ENCODE measurements around the gene ATXN7.

DNA sequence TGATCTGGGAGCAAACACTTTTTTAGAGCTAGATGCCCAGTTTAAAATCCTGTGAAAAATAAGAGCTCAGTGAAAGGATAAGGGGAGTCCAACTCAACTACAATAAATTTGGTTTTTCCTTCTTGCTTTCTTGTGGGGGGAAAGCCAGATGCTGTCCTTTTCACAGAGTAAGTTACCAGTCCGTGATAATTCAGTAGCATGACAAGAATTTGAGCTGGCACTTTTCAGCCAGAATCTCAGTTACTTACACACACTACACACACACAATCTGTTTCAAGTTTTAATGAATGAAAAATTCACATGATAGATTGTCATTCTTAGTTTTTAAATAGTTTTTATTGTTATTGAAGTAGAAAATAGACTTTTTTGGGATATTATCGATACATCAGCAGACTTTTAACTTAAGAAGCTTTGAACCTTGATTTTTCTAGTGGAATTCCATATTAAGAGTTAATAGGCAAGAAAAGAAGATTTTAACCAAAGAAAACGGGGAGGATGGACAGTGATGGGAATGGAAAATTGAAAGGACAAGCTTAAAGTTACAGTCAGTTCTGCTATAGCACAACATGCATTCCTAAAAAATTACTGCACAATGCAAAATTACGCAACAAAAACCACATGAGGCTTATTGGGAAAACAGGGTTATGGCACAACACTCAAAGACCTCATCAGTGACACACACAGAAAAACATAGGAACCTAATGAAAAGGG is 112.6 kb downstream of the ATXN7 start:
- TF ChIP-seq POLR2A (IDR thresholded peaks at IDR 0.05) = no peak
- TF ChIP-seq, protein P1, sequence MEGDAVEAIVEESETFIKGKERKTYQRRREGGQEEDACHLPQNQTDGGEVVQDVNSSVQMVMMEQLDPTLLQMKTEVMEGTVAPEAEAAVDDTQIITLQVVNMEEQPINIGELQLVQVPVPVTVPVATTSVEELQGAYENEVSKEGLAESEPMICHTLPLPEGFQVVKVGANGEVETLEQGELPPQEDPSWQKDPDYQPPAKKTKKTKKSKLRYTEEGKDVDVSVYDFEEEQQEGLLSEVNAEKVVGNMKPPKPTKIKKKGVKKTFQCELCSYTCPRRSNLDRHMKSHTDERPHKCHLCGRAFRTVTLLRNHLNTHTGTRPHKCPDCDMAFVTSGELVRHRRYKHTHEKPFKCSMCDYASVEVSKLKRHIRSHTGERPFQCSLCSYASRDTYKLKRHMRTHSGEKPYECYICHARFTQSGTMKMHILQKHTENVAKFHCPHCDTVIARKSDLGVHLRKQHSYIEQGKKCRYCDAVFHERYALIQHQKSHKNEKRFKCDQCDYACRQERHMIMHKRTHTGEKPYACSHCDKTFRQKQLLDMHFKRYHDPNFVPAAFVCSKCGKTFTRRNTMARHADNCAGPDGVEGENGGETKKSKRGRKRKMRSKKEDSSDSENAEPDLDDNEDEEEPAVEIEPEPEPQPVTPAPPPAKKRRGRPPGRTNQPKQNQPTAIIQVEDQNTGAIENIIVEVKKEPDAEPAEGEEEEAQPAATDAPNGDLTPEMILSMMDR (IDR thresholded peaks at IDR 0.05) = no peak
